ENCODE results near the gene BMP6.

The BMP6 gene

DNA sequence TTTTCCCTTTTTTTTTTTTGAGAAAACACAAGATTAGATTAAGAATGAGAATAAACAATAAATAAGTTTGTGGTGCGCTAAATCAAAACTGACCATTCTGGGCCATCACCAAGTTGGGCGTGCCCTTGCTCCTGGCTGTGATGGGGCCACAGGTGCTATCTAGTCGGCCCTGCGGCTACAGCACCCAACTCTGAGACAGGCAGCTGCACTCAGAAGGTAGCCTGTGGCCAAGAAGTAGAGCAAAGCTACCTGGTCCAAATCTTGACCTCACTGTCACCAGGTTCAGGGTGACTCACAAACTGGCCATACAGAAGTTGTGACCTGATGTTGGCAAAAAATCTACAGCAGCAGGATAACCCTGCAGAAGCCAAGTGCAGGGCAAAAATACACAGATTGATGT lies 181.3 kb downstream of the BMP6 start:
- Mint-ChIP-seq H3K36me3 (ENCODE audit: low read depth) (peaks cover 16% of the 10 kb centered on the region), H3K27me3 (ENCODE audit: low read depth, poor library complexity) (peaks cover 5% of the 10 kb centered on the region), H3K4me3 (no peak overlapping the region), H3K9me3 (no peaks in the 10 kb centered on the region), H3K27ac (no peak overlapping the region), H3K4me1 (peaks cover 21% of the 10 kb centered on the region)
- TF ChIP-seq, protein P1, sequence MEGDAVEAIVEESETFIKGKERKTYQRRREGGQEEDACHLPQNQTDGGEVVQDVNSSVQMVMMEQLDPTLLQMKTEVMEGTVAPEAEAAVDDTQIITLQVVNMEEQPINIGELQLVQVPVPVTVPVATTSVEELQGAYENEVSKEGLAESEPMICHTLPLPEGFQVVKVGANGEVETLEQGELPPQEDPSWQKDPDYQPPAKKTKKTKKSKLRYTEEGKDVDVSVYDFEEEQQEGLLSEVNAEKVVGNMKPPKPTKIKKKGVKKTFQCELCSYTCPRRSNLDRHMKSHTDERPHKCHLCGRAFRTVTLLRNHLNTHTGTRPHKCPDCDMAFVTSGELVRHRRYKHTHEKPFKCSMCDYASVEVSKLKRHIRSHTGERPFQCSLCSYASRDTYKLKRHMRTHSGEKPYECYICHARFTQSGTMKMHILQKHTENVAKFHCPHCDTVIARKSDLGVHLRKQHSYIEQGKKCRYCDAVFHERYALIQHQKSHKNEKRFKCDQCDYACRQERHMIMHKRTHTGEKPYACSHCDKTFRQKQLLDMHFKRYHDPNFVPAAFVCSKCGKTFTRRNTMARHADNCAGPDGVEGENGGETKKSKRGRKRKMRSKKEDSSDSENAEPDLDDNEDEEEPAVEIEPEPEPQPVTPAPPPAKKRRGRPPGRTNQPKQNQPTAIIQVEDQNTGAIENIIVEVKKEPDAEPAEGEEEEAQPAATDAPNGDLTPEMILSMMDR (IDR thresholded peaks at IDR 0.05) = no peak
- DNase-seq = no peak

DNA sequence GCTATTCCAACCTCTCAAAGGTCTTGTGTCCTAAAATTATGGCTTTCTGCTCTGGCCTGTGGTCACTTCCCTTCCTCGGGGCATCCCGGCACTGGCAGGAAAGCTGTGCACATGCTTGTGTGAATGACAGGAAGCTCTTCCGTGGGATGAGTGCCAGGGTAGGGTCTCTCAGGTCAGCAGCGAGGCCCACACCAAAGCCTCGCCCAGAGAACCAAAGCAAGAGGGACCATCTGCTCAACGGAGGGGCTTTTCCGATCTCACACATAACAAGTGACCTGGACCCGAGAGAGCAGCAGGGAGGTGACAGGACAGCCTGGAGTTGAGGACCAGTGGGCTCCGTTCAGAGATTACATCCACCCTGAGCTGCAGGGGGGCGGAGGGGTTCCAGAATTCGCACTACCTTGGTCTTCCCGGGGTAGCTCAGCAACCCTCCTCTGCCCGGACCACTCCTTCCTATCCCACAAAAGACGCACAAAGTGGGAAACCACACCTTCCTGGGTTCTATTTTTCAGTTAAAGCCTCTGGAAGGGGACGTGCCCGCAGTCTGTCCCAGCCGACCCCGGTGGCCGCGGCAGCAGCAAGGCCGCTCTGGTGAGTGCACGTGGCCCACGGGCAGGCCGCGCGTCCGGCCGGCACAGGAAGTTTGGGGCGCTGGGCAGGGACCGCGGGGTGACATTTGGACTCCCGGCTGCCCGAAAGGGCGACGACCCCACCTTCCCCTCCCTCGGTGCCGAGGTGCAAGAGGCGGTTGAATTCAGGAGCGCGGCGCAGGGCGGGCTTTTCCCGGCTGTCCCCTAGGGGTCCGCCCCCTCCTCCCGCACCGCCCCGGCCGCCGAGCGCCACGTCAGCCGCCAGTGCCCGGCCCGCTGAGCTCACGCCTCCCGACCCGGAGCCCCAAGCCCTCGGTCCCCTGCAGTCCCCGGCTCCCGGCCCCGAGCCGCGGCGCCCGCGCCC lies 183.7 kb downstream of the BMP6 start:
- TF ChIP-seq, protein P1 (IDR thresholded peaks at IDR 0.05) = no peak
- Mint-ChIP-seq H3K36me3 (ENCODE audit: low read depth) (peaks cover 6% of the 10 kb centered on the region), H3K9me3 (no peaks in the 10 kb centered on the region), H3K4me1 (peaks cover 21% of the 10 kb centered on the region), H3K27ac (no peak overlapping the region), H3K27me3 (ENCODE audit: low read depth, poor library complexity) (peaks cover 5% of the 10 kb centered on the region), H3K4me3 (peak overlapping the region; percentile 89)
- DNase-seq = peak; percentile 74

DNA sequence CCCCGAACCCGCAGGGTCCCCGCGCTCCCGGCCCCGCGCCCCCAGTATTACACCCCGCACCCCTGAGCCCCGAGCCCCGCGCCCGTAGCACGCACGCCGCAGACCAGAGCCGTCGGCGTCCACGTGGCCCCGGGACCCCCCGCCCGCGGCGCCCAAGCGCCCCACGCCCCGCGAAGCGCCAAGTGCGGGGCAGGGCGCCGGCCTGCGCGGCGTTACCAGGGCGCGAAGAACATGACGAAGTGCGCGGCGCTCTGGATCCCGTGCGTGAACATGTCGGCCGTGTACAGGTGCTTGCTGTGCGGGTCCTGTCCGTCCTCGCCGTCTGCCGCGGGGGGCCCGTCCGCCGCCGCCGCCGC lies 184.4 kb downstream of the BMP6 start:
- Mint-ChIP-seq H3K36me3 (ENCODE audit: low read depth) (no peaks in the 10 kb centered on the region), H3K27ac (no peak overlapping the region), H3K9me3 (no peaks in the 10 kb centered on the region), H3K4me1 (peaks cover 21% of the 10 kb centered on the region), H3K27me3 (ENCODE audit: low read depth, poor library complexity) (peaks cover 5% of the 10 kb centered on the region), H3K4me3 (no peak overlapping the region)
- DNase-seq = no peak
- TF ChIP-seq, protein P1 (IDR thresholded peaks at IDR 0.05) = no peak

DNA sequence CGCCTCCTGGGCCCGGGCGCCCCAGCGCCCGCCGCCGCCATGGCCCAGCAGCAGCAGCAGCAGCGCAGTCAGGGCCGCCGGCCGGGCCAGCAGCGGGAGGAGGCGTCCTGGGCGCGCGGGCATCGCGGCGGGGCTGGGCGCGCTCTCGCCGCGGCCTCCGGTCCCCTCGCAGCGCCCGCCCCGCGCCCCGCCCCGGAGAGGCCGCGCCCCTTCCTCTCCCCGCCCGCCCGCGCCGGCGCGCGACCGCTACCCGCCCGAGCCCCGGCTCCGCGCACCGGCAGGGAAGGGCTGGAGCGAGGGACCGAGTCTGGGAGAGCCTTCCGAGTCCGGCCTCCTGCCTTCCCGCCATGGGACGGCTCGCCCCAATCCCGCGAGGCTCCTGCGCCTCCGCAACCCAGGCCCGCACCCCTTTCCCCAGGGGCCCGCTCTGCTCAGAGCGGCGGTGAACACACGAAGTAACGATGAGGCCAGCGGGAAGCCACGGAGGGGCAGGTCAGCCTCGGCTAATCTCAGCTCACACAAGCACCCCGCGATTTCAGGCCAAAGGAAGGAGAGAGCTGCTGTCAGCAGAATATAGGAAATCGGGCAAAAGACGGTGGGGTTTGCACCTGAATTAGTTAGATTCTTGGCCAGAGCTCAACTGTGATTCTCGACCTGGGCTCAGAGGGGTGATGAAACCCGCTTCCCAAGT lies 184.9 kb downstream of the BMP6 start, which contains the start of gene TXNDC5:
Gene TXNDC5 (minus strand): TSS at position 135 of the 691 bp plus-strand sequence. CDS start 12 bp downstream, at position 123.
- Mint-ChIP-seq H3K9me3 (no peaks in the 10 kb centered on the region), H3K4me1 (peaks cover 21% of the 10 kb centered on the region), H3K27ac (no peak within 1 kb of the TSS), H3K27me3 (ENCODE audit: low read depth, poor library complexity) (peaks cover 5% of the 10 kb centered on the region), H3K36me3 (ENCODE audit: low read depth) (no peaks in the 10 kb centered on the region), H3K4me3 (peak within 1 kb of the TSS; percentile 89)
- DNase-seq = peak; percentile 88
- TF ChIP-seq, protein P1 (IDR thresholded peaks at IDR 0.05) = no peak

DNA sequence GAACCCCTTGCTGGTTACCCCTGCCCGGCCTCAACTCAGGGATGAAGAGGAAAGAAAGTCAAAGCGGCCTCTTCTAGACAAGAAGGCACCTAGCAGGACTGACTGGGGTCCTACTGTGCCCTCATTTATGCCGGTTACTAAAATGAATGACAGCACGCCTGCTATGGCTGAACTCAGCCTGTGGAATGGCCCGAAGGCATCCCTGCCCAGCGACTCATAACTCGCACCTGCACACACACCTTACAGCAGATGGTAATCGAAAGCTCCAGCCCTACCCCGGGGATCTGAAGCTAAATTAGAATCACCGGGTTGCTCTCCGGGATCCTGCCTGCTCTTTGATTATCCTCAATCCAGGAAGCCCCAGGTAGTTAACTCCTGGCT lies 185.4 kb downstream of the BMP6 start:
- TF ChIP-seq, protein P1 (IDR thresholded peaks at IDR 0.05) = no peak
- Mint-ChIP-seq H3K27me3 (ENCODE audit: low read depth, poor library complexity) (peaks cover 5% of the 10 kb centered on the region), H3K27ac (no peak overlapping the region), H3K4me1 (peaks cover 21% of the 10 kb centered on the region), H3K4me3 (no peak overlapping the region), H3K36me3 (ENCODE audit: low read depth) (no peaks in the 10 kb centered on the region), H3K9me3 (no peaks in the 10 kb centered on the region)
- DNase-seq = no peak
